Measurements from ENCODE around the gene MAD1L1.

MAD1L1 gene

DNA sequence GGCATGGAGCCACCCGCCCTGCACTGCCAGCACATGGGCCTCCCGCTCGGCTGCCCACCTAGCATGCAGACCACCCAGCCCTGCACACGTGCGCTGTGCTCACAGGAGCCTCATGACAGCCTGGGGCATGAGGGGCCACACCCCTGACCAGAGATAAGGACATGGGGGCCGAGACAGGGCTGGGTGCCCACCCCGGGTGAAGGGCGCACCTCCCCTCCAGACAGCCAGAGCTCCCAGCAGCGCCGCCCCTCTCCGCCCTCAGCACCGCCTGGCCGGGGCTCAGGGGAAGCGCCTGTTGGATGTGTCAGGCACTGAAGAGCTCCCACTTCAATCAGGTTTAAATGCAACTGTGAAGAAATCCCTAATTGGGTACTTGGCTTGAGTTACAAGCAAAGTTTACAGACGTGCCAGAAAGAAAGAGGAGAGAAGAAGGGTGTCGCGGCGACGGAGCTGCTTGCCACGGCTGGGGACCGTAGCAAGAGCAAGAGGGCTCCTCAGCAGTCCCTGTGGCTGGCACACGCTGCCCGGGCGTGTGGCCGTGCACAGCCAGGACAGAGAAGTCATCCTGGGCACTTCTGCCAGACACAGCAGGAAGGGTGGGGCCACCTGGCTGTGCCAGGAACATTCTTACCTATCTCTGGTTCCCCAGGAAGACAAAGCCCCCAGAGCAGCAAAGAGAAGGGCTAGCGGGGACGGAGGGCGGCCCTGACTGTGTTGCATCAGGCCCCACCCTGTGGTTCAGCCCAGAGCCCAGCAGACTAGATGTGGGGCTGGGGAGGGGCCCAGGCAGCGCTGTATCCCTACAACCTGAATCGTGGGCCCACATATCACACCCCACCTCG is 315.3 kb downstream of the MAD1L1 start:
- no peak for DNase-seq

DNA sequence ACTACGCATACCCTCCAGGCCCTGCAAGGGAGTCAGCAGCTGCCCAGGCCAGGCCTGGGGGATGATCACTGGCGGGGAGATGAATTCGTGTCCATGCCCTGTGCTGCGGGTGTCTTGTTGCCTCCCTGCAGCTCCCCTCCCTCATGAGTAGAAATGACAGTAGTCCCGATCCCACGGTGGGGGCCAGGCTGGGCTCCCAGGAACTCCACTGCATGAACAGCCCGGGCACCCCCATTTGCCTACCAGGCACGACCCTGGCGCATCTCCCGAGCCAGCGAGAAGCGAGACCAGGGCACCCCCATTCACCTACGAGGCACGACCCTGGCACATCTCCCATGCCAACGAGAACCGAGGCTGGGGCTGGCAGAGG is 316.2 kb downstream of the MAD1L1 start:
- no peak for DNase-seq

DNA sequence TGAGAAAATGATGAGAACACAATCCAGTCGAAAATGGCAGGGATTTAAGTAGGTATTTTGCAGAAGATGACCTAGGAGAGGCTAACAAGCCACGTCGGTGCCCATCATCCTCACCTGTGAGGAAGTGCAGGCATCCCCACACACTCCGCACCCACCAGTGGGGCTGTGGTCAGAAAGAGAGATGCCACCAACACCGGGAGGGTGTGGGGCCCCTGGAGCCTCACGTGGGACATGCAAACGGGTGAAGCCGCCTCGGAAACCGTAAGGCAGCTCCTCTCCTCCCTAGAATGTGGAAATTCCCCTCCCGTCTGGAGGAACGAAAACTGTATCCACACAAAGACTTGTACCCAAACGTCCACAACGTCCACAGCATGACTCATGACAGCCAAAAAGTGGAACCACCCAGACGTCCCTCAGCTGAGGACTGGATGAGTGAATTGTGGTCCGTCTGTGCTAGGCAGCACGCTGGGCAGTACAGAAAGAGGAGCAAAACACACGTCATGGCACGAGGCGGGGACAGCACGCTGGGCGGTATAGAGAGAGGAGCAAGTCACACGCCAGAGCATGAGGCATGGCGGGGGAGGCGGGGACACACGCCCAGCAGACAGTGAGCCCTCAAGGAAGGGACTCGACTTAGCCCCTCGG is 316.7 kb downstream of the MAD1L1 start:
- no peak for DNase-seq

DNA sequence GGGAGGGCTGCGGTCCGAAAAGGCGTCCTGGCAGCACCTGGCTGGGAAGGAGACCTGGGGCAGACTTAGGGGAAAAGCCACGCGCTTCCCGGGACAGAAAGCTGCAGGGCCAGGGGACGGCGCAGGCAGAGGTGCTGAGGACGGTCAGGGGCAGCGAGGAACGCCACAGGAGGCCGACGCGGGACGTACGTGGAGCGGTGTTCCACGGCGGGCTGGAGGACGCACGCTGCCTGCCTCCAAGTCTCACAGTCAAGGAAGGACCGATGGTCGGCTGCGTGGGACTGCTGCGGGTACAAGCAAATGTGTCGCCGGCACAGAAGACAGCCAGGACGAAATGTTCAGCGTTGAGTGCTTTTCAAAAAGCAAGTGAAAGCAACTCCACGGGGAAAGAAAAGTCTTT is 317.4 kb downstream of the MAD1L1 start:
- no peak for DNase-seq

DNA sequence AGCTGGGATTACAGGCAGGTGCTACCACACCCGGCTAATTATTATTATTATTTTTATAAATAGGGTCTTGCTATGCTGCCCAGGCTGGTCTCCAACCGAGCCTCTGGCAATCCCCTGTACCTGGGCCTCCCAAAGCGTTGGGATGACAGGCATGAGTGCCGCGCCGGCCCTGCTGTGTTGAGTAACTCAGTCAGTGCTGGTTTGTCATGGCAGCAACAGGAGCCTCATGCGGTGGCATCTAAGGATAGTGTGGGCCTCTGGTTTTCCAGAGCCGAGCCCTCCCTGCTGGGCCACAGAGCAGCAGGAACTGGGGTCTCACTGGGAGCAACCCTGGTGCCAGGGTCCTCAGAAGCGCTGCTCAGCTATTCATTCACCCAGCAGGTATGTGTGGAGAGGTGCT is 318.0 kb downstream of the MAD1L1 start:
- DNase-seq, result no peak

DNA sequence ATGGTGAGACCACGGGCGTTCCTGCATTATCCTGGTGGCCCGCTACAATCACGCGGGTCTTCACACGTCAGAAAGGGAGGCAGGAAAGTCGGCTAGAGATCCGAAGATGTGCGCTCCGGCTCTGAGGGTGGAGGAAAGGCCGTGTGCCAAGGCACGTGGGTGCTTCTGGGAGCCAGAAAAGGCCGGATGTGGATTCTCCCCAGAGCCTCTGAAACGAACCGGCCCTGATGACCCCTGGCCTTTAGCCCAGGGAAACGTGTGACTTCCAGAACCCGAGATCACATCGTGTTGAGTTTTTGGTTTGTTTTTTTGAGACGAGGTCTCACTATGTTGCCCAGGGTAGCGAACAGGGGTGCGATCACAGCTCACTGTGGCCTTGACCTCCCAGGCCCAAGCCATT is 318.4 kb downstream of the MAD1L1 start:
- DNase-seq, result no peak

DNA sequence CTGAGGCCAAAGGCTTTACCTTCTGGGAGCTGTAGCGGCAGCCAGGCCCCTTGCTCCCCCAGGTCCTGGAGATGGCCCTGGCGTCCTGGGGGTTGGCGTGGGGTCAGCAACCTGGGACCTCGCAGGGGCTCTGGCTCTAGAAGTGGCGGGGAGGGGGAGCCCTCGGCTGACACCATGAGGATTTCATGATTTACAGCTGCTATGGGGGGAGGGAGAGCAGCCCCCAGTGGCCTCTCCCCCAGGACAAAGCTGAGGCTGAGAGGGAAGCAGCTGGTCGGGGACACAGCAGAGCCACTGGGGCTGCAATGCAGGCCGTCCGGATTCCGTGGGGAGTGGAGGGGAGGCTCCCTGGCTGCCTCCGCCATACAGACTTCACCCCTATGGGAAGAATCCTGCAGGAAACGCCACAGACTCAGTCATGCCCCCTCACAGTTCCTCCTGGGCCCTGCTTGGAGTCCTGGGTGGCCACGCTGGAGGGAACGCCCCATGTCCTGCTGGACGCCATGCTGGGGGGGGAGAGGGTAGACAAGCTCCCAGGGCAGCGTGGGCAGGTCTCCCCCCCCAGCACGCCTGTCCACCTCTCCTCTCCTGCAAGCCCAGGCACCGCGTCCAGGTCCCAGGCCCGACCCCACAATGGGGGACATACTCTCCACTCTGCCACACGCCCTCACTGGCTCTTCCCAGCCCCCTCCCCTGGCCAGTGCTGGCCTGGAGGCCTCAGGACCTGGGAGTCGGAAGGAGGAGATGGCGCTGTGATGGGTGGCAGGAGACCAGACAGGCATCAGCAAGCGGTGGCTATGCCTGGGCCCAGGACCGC is 319.1 kb downstream of the MAD1L1 start:
- no peak for DNase-seq

DNA sequence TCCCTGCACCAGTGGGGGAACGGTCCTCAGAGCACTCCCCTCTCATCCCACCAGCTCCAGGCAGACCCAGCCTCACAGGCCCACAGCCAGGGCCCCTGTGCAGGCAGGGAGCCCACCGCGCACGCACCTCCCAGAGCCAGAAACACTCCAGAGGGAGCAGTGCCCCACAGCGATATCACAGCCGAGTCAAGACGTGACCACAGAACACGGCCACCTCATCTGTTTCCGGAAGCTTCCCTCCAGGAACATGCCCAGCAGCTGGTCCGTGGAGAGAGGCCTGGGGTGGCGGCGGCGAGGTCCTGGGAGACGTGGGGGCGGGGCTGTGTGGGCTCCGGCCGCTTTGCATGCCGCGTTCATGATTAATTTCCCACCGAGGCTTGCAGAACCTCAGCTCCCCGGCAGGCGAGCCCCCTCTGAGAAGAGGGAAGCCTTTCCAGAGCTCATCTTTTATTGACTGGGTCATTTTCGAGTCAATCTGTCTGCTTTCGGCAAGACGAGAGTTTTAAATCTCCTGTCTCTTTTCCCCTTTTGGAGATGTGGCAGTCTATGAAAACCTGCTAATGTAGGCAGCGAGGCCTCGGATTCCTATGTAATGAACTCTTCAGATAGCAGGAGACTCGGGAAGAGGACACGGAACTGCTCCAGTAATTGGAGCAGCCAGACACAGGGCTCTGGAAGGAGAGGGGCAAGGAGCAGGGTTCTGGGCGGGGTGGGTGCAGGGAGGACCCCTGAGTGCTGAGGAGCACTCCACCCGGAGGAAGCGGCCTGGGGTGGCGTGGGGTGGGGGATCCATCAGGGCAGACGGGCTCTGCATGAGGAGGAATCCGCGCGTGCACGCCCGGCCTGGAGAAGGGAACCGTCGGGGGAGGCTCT is 319.9 kb downstream of the MAD1L1 start:
- DNase-seq, result no peak

DNA sequence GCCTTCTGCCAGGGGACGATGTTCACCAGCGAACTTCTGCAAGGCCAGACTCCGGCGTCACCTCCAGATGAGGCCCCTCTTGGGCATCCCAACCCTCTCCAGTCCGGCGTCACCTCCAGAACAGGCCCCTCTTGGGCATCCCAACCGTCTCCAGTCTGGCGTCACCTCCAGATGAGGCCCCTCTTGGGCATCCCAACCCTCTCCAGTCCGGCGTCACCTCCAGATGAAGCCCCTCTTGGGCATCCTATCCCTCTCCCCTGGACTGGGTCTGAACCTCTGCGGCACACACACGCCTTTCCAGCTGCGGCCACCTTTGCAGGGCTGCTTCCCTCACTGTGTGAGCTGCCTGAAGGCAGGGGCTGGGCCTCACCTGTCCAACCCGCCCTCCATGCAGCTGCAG is 321.2 kb downstream of the MAD1L1 start:
- no peak for DNase-seq

DNA sequence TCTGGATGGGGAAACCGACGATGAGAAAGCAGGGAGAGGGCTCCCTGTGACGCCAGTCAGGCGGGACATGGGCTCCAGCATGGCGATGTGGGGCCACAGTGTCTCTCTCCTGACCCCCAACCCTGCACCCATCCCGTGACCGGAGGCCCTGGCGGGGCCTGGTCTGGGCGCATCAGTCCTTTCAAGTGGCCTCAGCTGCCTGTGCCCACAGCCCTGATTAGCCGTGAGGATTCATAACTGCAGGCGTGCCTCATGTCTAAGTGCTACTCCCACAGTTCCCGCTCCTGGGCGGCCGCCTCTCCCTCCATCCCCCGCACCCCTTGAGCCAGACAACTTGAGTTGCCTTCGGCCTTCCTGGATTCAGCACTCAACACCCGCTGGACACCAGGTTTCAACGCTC is 321.9 kb downstream of the MAD1L1 start:
- no peak for DNase-seq

DNA sequence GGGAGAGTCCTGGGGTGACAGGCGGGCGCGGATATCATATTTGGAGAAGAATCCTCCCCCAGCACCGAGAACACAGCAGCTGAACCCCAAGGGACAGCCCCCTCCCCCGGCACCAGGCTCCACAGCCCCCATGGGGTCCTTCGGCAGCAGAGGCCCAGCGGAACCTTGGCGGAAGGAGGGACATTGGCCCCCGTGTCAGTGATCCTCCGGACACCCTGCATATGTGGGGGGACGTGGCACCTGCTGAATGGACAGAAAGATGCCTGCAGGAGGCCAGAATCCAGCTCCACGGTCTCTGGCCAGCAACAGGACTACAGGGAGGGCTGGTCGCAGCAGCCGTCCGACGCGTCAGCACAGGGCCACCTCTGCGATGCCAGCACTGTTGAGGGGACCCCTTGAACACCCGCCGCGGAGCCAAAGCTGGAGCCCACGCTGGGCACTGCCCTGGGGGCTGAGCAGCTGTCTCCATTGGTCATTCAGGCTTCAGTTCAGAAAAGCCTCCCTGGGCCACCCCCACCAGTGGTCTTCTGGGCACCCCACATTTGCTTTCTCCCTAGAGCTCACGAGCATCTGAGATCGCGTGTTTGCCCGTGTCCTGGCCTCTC is 322.6 kb downstream of the MAD1L1 start:
- no peak for DNase-seq

DNA sequence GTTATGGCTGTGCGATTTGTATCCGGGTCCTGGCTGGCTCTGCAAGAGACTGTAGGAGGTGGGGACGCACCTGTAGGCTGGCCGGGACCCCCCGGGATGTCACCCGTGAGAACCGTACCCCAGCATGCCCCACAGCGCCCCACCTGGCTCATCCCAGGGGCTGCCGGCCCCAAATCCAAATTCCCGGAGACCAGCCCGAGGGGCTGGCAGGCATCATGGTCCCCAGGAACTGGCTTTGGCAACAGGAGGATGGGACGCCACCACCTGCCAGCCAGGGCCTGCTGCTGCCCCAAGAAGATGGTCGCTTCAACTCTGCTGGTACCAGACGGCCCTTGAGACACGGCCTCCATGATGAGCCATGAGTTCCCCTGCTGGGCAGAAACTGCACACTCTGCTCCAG is 323.3 kb downstream of the MAD1L1 start:
- no peak for DNase-seq

DNA sequence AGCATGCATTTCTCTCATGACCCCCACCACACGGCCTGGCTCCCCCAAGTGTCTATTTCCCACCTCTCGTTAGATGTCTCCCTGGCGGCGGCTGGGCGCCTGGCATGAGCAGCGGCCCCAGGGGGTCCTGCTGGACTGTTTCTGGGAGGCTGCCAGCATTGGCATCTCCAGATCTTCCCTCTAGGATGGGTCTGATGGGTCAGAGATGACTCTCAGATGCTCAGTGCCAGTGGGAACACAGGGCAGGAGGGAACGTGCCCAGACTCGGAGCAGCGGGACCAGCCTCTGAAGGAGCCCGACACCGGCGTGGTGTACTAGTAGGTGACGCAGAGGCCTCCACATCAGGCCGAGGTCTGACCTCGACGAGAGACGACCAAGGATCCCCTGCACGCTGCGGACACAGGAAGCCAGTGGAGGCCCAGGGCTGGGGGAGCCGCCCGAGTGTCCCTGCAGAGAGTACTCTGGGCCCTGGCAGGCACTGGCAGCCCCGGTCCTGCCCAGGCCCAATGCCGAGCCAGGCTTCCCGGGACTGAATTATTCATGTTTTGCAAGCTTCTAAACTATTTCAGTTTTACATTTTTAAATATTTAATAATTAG is 323.8 kb downstream of the MAD1L1 start:
- DNase-seq, result no peak

DNA sequence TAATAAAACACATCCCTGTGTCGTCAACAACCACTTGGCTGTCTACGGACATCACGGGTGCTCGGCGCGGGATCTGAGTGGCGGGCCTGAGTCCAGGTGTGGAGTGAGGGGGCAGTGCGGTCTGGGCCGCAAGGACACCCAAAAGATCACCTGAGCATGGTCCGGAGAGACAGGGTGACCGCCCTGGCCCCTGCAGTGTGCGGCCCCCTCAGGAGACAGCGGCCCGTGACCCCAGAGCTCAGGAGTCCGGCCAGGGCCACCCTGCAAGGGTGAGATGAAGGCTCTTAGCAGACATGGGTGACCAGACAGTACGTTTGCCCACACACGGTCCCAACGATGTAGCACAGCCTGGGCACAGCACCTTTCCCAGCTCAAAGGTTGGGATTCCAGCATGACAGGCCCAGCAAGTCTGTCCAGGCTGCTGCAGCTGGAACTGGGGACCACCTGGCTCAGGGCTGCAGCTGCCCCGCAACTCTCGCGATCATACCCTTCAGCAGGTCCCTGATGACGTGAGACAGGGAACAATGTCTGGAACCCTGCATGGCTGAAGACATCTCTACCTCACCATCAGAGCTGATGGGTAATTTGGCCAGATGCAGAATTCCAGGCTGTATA is 324.9 kb downstream of the MAD1L1 start:
- DNase-seq, result no peak

DNA sequence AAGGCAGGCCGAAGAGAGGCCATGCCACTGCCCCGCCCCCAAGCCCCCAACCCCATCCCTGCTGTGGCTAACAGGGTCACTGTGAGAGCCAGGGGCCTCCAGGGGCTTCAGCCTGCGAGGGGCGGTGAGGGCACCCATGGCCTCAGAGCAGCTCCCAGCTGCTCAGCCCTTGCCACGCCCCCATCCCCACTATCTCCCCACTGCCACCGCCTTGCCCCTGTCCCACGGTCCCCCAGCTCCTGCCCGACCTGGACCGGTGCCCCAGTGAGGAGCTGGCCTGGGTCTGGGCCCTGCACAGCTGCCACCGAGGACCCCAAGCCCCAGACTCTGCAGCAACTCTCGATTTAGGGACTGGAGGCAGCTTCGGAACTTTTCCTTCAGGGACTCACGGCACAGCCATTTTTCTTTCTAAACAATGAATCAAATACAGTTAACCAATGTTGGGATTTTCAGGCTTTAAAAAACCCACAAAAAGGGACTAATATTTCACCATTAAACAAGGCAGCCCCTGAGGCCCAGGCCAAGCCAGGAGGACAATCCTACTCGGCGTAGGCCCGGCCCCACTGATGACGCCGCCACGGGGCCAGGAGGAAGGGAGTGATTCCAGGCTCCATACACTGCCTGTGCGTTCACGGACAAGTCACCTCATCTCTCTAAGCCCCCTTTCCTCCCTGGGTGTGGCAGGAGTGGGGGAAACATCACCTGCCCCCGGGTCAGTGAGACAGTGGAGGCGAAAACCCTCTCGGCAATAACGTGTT is 325.6 kb downstream of the MAD1L1 start:
- no peak for DNase-seq

DNA sequence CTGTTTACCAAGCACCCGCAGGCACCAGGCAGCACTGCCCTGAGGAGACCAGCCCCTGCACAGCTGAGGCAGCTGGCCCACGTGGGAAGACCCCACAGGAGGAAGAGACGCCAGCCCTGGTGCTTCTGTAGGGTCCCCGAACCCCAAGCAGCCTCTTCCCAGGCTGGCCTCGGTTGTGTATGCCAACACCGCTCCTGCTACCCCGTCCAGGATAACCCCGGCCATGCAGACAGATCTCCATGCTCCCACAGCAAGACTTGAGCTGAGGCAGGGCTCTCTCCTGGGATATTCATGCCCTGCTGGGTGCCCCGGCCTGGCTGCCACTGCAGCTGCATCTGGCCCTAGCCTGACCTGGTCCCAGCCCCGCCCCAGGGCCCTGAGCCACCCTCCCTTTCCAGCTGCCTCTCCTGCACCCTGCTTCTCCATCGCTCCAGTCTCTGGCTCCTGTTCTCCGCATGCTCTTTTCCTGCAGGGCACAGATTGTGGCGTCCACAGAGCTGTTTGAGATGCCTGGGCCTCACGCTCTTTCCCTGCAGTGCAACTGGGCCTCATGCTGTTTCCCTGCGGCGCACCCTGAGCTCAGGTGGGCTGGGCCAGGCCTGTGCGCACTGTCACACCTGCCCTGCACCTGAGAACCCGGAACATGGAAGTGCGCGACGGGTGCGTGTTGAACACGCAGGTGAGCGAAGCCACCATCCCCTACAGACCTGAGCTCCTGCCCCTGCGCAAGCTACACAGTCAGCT is 326.5 kb downstream of the MAD1L1 start:
- no peak for DNase-seq

DNA sequence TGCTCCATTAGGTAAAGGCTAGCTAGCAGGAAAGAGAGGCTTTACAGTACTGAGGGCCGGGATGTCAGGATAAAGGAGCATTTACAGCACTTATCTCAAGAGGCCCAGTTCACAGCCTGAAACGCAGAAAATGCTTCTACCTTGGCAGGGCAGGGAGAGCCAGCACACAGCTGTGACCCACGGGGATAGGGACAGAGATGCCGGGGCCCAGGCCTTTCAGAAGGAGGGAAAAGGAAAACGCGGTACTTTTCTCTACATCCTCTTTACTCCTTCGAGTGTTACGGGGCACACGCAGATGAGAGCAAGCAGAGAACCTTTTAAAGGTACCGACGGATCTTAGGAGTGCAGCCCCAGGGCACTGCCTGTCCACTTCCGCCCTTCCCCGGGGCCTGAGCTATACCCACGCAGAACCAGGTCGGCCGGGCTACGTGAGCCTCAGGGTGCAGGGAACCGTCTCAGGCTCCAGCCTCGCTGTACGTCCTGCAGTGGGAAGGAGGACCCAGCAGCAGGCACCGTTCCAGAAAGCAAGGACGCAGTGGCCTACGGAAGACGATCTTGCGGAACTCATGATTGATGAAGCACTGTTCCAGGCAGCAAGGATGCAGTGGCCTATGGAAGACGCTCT is 330.4 kb downstream of the MAD1L1 start:
- DNase-seq, result no peak

DNA sequence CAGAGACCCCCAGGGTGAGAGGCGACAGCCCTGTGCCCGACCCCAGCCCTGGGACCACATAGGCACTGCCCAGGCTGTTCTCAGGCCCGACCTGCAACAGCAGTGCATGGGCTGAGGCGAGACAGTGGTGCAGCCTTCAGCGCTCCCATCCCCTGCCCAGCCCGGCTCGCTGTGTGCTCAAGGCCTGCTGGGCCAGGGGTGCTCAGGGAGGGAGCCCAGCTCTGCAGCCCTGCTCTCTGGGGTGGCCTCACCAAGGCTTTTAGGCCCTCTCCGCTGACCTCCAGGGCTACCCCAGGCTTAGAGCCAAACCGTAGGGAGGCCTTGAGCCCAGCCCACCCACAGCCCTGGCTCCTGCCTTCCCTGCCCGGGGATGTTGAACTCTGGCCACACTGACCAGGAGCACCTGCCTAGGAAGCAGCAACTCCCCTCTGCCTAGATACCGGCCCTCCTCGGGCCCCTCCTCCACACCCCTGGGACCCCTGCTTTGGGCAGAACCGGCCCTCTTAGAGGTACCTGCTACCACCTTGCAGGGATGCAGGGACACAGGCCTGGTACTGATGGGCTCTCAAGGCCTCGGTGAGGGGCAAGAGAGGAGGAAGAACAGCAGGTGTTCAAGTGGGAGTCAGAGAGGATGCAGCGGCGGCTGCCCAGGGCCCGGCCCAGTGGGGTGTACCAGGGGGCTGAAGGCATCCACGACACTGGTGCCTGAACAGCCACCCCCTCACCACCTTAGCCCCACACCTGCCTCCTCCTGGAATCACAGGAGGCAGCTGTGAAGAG is 331.1 kb downstream of the MAD1L1 start:
- DNase-seq, result no peak

DNA sequence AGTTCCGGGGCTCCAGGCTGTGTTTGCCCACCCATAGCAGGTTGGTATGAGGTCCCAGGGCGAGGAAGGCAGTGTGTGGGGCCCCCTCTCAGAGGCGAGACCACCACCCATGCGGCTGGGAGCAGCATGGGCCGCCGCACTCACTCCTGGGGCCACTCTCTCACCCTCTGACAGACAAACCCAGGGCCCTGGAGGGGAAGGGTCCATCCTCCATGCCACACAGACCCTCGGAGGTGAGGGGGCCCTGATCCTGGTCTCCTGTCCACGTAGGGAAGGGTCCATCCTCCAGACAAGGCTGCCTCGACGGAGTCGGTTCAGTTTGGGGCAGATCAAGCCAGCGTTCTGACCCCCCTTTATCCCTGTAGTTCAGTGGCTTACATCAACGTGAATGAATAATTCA is 331.9 kb downstream of the MAD1L1 start:
- DNase-seq, result no peak
